Measurements from ENCODE around the gene ARHGEF1.

Gene ARHGEF1, protein sequence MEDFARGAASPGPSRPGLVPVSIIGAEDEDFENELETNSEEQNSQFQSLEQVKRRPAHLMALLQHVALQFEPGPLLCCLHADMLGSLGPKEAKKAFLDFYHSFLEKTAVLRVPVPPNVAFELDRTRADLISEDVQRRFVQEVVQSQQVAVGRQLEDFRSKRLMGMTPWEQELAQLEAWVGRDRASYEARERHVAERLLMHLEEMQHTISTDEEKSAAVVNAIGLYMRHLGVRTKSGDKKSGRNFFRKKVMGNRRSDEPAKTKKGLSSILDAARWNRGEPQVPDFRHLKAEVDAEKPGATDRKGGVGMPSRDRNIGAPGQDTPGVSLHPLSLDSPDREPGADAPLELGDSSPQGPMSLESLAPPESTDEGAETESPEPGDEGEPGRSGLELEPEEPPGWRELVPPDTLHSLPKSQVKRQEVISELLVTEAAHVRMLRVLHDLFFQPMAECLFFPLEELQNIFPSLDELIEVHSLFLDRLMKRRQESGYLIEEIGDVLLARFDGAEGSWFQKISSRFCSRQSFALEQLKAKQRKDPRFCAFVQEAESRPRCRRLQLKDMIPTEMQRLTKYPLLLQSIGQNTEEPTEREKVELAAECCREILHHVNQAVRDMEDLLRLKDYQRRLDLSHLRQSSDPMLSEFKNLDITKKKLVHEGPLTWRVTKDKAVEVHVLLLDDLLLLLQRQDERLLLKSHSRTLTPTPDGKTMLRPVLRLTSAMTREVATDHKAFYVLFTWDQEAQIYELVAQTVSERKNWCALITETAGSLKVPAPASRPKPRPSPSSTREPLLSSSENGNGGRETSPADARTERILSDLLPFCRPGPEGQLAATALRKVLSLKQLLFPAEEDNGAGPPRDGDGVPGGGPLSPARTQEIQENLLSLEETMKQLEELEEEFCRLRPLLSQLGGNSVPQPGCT

DNA sequence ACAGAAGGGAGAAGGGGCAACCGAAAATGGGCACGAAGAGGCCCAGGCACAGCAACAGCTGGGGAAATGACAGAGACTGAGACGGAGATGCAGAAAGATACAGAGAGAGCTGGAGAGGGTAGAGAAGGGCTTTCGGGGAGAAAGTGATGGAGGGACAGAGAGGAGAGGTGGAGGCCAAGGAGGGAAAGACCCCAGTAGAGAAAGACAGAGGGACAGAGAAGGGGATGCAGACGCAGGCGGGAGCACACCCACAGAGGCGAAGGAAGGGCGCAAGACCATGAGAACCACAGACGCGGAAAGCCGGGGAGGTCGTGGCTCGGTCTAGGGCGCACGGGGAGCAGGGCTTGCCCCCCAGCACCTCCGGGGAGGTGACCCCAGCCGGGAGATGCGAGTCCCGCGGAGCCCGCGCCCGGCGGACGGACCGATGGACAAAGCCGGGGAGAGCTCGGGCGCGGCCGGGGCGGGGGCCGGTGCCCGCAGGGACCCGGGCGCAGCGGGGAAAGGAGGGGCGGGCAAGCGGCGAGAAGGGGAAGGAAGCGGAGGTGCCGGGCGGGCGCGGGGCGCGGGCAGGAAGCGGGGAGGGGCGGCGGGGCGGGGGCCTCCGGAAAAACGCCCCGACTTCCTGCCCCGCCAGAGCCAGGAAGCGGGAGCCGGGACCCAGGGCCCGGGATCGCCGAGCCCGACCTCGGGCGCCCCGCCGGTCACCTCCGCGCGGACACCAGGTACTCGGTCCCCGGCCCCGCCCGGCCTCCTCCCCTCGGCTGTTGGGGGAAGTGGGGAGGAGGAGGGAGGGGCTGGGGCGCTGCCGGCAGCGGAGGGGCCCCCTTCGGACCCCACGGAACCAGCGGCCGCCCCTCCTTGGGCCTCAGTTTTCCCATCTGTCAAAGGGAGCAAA is at the start of gene ARHGEF1:
Gene ARHGEF1, plus strand, starts transcription at position 617 of the 895 bp plus-strand sequence. CDS start 4,899 bp downstream, outside the sequence.
- DNase-seq = peak; percentile 65

DNA sequence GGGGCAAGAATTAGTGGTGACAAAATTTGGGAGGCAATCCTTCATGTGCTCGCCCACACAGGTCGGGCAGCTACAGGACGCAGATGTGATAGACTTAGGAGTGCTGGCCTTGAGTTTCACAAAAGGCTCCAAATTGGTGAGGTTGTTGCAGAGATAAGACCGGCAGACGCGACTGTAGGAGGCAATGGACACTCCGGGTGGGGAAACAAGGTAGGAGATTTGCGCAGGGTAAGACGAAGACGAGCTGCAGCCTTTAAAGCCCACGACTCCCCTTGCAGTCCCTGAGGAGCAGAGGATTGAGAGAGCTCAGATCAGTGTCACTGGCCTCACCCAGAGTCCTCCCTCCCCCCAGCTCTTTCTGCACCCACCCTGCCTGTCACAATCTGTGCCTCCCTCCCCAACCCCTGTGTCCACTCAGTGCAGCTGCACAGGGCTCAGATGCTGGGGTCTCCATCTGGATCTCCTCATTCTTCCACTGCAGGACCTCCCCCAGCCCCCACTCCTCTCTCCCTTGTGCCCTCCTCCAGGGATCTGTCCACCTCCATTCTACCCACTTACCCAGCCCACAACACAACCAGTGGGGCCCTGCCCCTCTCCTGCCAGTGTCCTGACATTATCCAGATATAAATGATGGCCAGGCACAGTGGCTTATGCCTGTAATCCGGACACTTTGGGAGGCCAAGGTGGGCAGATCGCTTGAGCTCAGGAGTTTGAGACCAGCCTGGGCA is 44.8 kb upstream of the ARHGEF1 start:
- no peak for DNase-seq

DNA sequence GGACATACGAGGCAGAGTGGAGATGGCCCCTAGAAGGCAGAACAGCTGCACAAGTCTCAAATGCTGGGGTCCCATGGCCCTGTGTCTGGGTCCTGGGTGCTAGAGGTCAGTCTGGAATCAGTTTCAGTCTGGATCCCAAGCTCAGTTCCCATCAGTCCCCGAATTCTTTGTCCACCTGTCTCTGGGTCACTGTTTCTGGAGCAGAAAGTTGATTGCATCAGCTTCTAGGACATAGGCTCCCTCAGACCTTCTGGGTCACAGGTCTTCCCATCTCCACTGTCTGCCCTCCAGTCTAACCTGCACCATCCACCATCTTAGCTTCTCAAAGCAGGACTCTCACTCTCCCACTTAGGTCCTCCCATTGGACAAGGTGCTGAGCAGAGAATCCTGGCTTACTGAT is 43.8 kb upstream of the ARHGEF1 start:
- no peak for DNase-seq

DNA sequence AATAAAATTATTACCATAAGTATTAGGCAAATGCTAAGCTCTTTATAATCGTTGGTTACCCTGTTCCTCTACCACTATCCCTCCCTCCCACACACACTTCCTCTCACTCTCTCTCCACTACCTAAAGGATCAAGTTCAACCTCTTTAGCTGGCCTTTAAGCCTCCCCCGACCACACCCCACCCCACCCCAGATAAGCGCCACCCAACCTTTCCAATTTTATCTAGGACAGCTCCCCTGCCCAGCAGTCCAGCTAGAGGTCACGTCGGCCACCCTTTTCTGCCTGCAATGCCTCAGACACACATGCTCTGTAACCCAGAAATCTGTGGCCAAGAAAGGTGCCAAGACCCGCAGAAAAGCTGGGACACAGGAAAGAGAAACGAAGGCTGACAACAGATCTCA is 39.6 kb upstream of the ARHGEF1 start:
- no peak for DNase-seq

DNA sequence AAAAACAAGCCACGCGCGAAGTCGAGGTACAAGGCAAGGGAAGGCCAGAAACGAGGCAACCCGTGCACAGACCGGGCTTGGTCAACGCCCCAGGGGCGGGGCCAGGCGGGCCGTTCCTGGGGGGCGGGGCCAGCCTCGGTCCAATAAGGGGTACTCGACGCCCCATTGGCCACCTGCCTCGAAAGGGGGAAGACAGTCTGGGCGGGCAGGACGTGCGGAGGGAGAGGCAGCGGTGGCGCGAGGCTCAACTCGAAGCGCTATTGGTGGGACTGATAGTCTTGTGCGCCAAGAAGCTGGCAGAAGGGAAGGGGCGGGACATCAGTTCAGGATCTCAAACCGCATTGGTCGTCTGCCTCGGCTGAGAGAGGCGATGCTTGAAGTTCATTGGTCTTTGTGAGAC is 38.4 kb upstream of the ARHGEF1 start, which contains the start of gene LYPD4:
Gene LYPD4, minus strand, starts transcription at position 83 of the 400 bp plus-strand sequence. CDS start 5,398 bp downstream, outside the sequence.
- DNase-seq = no peak

DNA sequence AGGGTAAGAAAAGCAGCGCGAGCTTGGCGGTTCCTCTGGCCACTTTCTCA is 38.2 kb upstream of the ARHGEF1 start, which contains the start of gene DMRTC2:
Gene DMRTC2, plus strand, starts transcription at position 42 of the 50 bp plus-strand sequence. CDS start 2,387 bp downstream, outside the sequence.
- no peak for DNase-seq

DNA sequence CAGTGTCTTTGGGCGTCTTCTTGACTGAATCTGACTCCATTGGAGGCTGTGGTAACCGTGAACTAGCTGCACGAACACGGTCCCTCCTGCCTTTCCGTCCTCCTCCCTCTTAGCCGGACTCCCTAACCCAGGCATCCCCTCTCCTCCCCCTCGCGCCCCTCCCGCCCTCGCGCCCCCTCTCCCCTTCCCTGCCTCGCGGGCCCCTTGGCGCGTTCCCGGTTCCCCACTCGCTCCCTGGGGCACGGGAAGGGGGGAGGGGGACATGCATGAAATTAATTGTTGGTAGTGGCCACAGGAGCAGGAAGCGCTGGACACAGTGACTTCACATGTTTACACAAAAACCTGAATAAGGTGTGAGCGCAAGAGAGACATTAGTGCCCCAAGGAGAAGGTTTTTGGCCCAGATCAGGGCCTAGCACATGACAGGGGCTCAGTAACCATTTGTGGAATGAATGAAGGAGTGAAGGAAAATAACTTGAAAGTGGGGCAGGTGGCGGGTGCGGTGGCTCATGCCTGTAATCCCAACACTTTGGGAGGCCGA is 37.9 kb upstream of the ARHGEF1 start:
- no peak for DNase-seq

DNA sequence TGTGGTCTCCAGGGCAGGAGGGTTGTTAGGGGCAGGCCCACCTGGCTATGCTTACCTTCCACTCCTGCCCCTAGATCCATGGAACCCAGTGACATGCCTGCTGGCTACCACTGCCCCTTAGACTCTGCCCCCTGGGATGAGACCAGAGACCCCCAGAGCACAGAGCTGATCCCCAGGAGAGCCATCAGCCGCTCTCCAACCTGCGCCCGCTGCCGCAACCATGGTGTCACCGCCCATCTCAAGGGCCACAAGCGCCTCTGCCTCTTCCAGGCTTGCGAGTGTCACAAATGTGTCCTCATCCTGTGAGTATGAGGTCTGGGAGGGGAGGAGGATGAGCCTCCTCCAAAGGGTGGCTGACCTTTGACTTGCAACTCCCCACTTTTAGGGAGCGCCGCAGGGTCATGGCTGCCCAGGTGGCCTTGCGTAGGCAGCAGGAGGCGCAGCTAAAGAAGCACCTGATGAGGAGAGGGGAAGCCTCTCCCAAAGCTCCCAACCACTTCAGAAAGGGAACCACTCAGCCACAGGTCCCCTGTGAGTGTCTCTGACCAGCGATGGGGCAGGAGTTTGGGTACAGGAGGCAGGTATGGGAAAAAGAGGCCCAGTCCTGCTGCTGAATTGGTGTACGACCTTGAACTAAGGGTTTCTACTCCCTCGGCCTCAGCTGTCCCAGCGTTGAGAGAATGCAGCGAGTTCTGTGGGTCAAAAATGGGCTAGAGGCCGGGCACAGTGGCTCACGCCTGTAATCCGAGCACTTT is 35.5 kb upstream of the ARHGEF1 start:
- DNase-seq = no peak

DNA sequence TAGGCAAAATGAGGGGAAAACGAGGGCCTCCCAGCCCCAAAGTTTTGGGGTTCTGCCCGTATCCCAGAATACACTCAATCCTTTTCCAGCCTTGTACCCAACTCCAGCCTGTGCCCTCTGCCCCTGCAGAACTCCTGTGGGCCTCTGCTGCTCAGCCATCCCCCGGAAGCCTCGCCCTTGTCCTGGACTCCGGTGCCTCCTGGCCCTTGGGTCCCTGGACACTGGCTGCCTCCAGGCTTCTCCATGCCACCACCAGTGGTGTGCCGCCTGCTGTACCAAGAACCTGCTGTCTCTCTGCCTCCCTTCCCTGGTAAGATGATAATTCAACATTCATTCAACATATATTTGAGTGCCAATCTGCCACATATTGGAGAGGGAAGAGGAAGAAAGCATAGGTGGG is 34.3 kb upstream of the ARHGEF1 start:
- no peak for DNase-seq

DNA sequence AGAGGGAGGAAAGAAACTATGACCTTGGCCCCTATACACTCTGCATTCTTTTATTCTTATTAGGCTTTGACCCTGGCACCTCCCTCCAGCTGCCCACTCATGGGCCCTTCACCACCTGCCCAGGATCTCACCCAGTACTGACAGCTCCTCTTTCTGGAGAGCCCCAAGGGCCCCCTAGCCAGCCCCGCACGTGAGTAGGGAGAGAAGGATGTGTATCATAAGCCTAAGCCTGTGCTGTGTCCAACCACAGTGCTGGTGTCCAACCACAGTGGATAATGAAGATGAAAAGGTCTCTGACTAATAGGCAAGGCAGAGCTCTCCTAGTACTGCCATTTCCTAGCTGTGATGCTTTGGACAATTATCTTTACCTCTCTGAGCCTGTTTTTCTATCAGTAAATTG is 33.9 kb upstream of the ARHGEF1 start:
- DNase-seq = no peak

DNA sequence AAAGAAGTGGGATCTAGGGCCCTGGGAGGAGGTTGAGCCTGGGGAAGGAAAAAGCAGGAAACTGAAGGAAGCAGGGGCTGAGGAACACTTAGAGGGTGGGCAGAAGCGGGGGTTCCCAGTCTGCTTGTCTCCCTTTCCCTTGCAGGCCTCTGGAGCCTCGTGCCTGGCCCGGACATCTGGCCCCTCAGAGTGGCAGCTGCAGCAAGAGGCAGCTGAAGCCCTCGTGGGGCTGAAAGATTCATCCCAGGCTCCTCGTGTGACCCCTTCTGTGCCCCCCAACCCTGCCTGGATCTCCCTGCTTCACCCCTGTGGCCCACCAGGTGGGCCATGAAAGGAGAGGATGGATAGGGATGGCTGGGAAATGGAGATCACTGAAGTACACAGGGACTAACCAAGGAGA is 32.6 kb upstream of the ARHGEF1 start:
- no peak for DNase-seq

DNA sequence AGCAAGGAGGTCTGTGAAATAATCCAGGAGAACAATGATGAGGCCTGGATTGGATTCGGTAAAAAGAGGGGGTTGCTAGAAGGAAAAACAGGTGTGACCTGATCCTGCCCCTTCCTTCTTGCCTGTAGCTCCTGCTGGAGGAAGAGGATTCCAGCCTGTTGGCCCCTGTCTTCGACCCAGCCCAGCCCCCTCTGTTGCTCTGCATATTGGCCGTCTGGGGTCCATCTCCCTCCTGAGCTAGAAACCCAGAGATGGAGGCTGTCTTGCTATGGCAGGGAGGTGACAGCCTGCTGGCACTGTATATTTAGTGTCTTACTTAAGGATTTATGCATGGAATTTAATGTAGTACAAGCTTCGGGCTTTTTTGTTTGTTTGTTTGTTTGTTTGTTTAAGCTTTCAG is 31.5 kb upstream of the ARHGEF1 start:
- no peak for DNase-seq

DNA sequence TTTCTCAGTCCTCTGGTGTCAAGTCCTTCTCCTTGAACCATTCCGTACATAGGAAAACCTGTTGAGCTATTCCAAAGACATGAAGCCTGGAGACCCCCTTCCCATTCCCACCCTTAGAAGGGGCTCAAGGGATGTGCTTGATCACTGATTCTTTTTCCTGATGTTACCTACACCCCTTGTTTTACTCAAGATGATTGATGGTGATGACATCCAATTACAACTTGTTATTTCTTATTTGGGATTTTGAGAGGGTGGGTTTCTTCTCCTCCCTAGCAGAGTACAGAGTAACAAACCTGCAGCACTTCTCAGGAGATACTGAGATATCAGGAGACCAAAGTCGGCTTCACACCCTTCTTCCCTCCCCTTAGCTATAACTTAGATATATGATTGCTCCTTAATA is 29.6 kb upstream of the ARHGEF1 start:
- DNase-seq = no peak

DNA sequence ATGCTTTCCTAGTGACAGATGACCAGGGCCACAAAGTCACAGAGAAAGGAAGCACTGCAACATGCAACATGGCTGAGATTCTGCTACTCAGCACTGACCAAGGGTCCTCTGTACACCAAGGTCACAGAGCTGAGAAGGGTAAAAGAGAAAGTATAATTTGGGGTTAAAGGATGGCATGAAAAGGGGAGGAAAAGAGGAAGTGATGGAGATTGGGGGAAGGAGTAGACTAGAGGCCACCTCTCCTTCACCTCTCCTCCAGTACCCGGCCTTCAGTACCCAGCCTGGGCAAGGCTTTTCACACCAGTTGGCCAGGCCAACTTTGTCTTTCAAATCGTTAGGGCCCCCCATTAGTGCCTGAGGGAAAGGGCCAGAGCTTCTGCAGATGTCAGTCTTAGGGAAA is 29.2 kb upstream of the ARHGEF1 start:
- DNase-seq = no peak

DNA sequence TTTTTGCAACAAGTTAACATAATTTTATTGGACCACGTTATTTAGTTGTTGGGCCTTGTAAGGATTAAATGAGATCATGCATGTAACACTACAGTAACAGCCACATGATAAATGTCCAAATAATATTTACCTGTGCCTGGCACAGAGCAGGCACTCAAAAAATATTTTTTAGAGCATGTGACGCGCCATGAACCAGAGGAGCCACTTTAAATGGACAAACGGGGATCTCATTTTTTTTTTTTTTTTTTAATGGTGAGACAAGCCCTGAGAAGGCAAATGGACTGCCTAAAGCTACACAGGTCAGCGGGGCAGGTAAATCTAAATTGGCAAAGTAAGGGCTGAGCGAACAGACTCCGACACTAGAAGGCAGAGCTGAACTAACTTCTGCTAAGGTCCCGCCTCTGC is 23.8 kb upstream of the ARHGEF1 start:
- DNase-seq = no peak

DNA sequence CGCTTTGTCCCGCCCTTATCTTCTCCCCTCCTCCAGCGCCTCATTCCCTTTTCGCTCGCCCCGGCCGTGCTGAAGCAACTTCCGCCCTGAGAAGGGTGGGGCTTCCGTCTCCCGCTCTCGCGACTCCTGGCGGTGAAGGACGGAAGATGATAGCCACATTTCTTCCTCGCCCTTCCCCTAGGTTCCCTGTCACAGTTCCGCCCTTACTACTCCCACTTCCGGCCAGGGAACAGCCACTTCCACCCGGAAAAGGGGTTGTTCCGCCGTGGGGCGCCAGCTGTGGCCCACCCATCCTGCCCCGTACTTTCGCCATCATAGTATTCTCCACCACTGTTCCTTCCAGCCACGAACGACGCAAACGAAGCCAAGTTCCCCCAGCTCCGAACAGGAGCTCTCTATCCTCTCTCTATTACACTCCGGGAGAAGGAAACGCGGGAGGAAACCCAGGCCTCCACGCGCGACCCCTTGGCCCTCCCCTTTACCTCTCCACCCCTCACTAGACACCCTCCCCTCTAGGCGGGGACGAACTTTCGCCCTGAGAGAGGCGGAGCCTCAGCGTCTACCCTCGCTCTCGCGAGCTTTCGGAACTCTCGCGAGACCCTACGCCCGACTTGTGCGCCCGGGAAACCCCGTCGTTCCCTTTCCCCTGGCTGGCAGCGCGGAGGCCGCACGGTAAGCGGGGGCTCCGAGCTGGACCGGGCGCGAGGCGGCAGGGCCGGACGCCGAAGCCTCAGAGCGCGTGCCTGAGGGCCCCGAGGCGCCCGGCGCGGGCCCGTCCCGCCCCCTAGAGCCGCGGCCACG is 23.2 kb upstream of the ARHGEF1 start, which contains the start of gene RPS19:
Gene RPS19, plus strand, starts transcription at position 638 of the 801 bp plus-strand sequence. CDS start 520 bp downstream, outside the sequence.
- peak; percentile 99 for DNase-seq

DNA sequence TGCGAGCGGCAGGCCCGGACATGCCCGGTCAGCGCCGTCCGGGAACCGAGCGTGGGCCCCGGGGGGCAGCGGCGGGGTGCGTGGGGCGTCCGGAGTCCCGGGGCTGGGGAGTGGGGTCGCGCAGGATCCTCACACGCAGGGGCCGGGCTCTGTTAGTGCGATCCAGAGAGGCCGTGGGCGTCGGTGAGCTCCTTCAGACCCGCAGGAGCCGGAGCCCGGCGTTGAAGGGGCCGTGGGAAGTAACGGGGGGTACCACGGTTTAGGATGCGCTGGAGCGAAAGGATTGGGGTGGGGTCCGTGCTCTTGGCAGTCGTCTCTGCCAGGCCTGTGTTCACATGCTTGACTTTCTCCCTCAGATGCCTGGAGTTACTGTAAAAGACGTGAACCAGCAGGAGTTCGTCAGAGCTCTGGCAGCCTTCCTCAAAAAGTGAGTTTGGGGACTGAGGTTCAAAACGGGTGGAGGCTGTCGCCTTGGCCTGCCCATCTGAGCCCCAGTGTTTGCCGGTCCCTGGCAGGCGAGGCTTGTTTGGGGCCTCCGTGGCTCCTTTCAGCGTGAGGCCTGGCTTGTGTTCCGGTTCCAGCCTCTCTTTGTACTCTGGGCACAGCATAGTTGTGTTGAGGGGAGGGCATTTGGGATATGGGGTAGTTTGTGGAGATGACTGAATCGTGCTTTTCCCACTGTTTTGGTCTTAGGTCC is 22.4 kb upstream of the ARHGEF1 start:
- DNase-seq = no peak

DNA sequence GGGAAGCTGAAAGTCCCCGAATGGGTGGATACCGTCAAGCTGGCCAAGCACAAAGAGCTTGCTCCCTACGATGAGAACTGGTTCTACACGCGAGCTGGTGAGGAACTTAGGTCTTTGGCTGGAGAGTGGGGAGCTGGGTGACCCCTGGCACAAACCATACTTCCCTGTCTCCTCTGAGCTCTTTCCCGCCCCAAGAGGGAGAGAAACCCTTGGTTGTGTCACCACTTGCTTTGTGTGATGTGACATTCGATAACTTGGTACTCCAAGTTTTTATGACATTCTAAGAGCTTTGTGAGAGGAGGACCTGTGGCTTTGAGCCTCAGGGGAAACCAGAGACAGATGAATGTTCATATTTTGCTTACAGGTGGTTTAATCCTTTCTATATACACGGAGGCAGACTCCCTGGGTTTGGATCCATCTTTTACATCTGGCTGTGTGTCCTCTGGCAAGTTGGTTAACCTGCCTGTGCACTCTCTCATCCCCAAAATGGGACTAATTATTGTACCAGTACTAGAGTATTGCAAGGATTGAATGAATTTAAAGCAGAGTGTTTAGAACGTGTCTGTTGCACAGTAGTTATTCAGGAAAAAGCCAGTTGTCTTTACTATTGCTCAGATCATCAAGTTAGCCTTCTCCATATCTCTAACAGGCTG is 21.7 kb upstream of the ARHGEF1 start:
- no peak for DNase-seq

DNA sequence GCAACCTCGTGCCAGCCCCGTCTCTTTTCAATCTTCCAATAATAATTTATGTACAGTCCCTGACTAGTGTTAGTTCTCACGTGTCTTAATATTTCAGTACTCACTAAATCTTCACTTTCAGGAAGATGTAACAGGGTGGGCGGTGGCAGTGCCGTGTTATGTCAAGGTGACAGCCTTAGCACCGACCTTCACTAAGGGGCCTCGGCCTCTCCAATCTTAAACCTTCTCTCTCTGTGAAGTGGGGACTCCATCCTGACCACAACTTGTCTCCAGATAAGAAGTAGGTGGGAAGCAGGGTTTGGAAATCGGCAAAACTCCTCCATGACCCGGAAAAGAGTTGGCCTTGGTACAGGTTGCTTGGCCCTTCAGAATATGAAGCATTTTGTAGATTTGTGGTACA is 21.1 kb upstream of the ARHGEF1 start:
- no peak for DNase-seq

Data from activated CD4-positive, alpha-beta T cell treated with anti-CD3 and anti-CD28 coated beads, Interleukin-2, Interleukin-6, amounts not matched to agents 100 ng/mL and 50 ng/mL, durations not matched to agents 16 hours and 8 hours (primary cell).